Measurements from ENCODE around the gene CHST8. TPM values are rescaled to one million over a fixed set of nuclear protein-coding genes. Genes with fewer than 3 reads are reported as not detected.

Gene CHST8
- total and polyA plus RNA-seq, 2 of the 13 experiments (the other 11 are each of a cell fraction or from before 2014, with no cell fraction given) = not detected

- no peak for TF ChIP-seq THAP7 (CRISPR knock-in tag; IDR thresholded peaks at IDR 0.05)
- TF ChIP-seq THAP11 (CRISPR knock-in tag; IDR thresholded peaks at IDR 0.05) = no peak
- TF ChIP-seq SAP130 (CRISPR knock-in tag; IDR thresholded peaks at IDR 0.05; ENCODE audit: low read depth) = no peak
Observed at GRCh38 chr19:33610588-33610987, 11.2 kb upstream of the CHST8 start (continued).

GRCh38 chr19:33612928-33613619 is 8.7 kb upstream of the CHST8 start:
- Histone ChIP-seq H3K79me2 (ENCODE audit: insufficient read depth, low read length) (no peaks in the 10 kb centered on the region), H3K27me3 (ENCODE audit: control insufficient read depth in 1 of 2, insufficient read depth in 2 of 2, low read length in 2 of 2) (peaks cover 1 to 20% of the 10 kb centered on the region in 2 experiments; a peak in 4 of 5 replicates), H3K4me3 (replicated peaks in 1 of 3; ENCODE audit: insufficient read depth in 1 of 3, low read depth in 2 of 3, low read length in 3 of 3) (no peak overlapping the region), H3K27ac (ENCODE audit: extremely low read length, insufficient read depth, low read length) (no peak overlapping the region), H2AFZ (ENCODE audit: low read length) (no peak overlapping the region), H3K9me3 (ENCODE audit: low read length) (peaks cover 8% of the 10 kb centered on the region; the same call in 1 of the 2 replicates), H3K9ac (ENCODE audit: insufficient read depth, low read depth, low read length) (no peak overlapping the region), H3K4me2 (ENCODE audit: low read depth, low read length) (no peak overlapping the region), H3K36me3 (replicated peaks in 1 of 2; ENCODE audit: control insufficient read depth in 1 of 2, insufficient read depth in 2 of 2, low read length in 2 of 2) (no peaks in the 10 kb centered on the region), H3K4me1 (ENCODE audit: insufficient read depth, low read length) (no peaks in the 10 kb centered on the region), H4K20me1 (ENCODE audit: insufficient read depth, low read length) (no peaks in the 10 kb centered on the region)
- DNase-seq (ENCODE audit: low spot score) = no peak
- WGBS (ENCODE audit: low lambda C conversion rate) = 0% methylated on average over 3 of the region's 11 CpGs
- ChIA-PET CTCF (ENCODE audit: low intra/inter-chr PET ratio, low total read pairs) (no interaction called here), POLR2A (no interaction called here)
- no peak for FAIRE-seq
- intact Hi-C loops (cut with micrococcal nuclease; ENCODE audit: unreplicated experiment) (no loop called here), in situ Hi-C loops (cut with HindIII; ENCODE audit: extremely low pct_ligation_motif_present, low pct_unique_long_range_greater_than_20kb) (no loop called here)
- no TSS peak for BruUV-seq (replicated peaks)
- ATAC-seq = no peak
- TF ChIP-seq BATF2 (CRISPR knock-in tag; IDR thresholded peaks at IDR 0.05) (no peak), KDM4B (CRISPR knock-in tag; IDR thresholded peaks at IDR 0.05) (no peak), AKAP8 (CRISPR knock-in tag; IDR thresholded peaks at IDR 0.05) (no peak), MTERF4 (CRISPR knock-in tag; IDR thresholded peaks at IDR 0.05) (no peak), ZNF317 (CRISPR knock-in tag; IDR thresholded peaks at IDR 0.05) (no peak), REPIN1 (CRISPR knock-in tag; IDR thresholded peaks at IDR 0.05; ENCODE audit: borderline replicate concordance, low read depth) (no peak), RFXANK (CRISPR knock-in tag; IDR thresholded peaks at IDR 0.05) (no peak), MAX (IDR thresholded peaks at IDR 0.05) (no peak), ZNF496 (CRISPR knock-in tag; IDR thresholded peaks at IDR 0.05; ENCODE audit: insufficient replicate concordance) (no peak), THAP11 (CRISPR knock-in tag; IDR thresholded peaks at IDR 0.05) (no peak), MAF1 (CRISPR knock-in tag; IDR thresholded peaks at IDR 0.05; ENCODE audit: borderline replicate concordance) (no peak), TGIF2 (CRISPR knock-in tag; IDR thresholded peaks at IDR 0.05) (no peak), BRCA1 (CRISPR knock-in tag; IDR thresholded peaks at IDR 0.05) (no peak), ZNF546 (CRISPR knock-in tag; conservative IDR thresholded peaks at IDR 0.05) (no peak), ZNF343 (CRISPR knock-in tag; IDR thresholded peaks at IDR 0.05) (no peak), BRF2 (CRISPR knock-in tag; IDR thresholded peaks at IDR 0.05) (no peak), RORA (CRISPR knock-in tag; IDR thresholded peaks at IDR 0.05) (no peak), FOXM1 (CRISPR knock-in tag; IDR thresholded peaks at IDR 0.05) (no peak)

All from HepG2 (cell line).